HCT116 (cell line): ENCODE measurements around the gene DPP10. TPM values are rescaled to one million over a fixed set of nuclear protein-coding genes. Genes with fewer than 3 reads are reported as not detected.
"Not testable (repeated sequence)": the region's sequence is repeated elsewhere in the genome, so short reads cannot be mapped to it uniquely, and the experiment has no call there.

ENCODE experiments used
- ATAC-seq: fragments of 200-7000 bp; cut with Tn5 transposase; 2 replicates; pipeline ENCODE4 v1.9.1; 2020; ENCODE audit warnings: mild to moderate bottlenecking, moderate library complexity
- BruUV-seq: library from RNA; stranded (reverse); fragments of 400-500 nt; replicated peaks from 2 replicates; lab custom pipeline; 2021; lab: Mats Ljungman, UMichigan
- CTCF ChIA-PET: fragments of 300-600 bp; sonication (Branson Sonifier 250); formaldehyde crosslinking; loops from one replicate; lab custom pipeline; 2021; ENCODE audit warnings: antibody characterized with exemption; lab: Charles Lee
- POLR2A ChIA-PET: fragments of 300-600, 350-600 bp; sonication (Branson Sonifier 250); formaldehyde crosslinking; loops from one replicate; lab custom pipeline; 2021; ENCODE audit warnings: antibody characterized with exemption; lab: Charles Lee
- RAD21 ChIA-PET, 2 experiments: fragments of 300-600 bp; sonication (Branson Sonifier 250); formaldehyde crosslinking; loops; one replicate each; lab custom pipeline; 2023; ENCODE audit warnings: low total read pairs in 2 of 2; ENCODE audit not compliant: uncharacterized antibody in 2 of 2, unreplicated experiment in 2 of 2, low non-redundant PET in 1 of 2; lab: Charles Lee
- DNase-seq: peaks from one replicate; pipeline ENCODE4 v3.0.0-alpha.2; 2010; ENCODE audit warnings: low read depth, low spot score
- H2AFZ ChIP-seq: fragments of 200-600 bp; shearing (Covaris generic), sonication (generic); 2 replicates; pipeline ENCODE4 v1.6.1; 2017; ENCODE audit warnings: low read depth, mixed run types, mixed read lengths, antibody characterized with exemption, low read length; ENCODE audit not compliant: poor library complexity, severe bottlenecking
- H3K27ac ChIP-seq: 2 replicates; pipeline ENCODE4 v1.5.1; 2012; ENCODE audit warnings: low read depth, low read length
- H3K27me3 ChIP-seq: fragments of 200-600 bp; sonication (generic); 2 replicates; pipeline ENCODE4 v1.6.1; 2016; ENCODE audit warnings: mixed run types, low read length, mixed read lengths; ENCODE audit not compliant: insufficient read depth
- H3K36me3 ChIP-seq, 2 experiments: fragments of 200-500 bp in 1 of 2; fragments of 200-600 bp in 1 of 2; sonication (Bioruptor generic) in 1 of 2; sonication (generic) in 1 of 2; 2 replicates each; pipeline versions ENCODE4 v1.5.1 to v1.6.1; 2014 to 2016; ENCODE audit warnings: low read length in 2 of 2, inconsistent platforms in 1 of 2, mixed read lengths in 1 of 2, mixed run types in 1 of 2; ENCODE audit not compliant: insufficient read depth in 2 of 2, control insufficient read depth in 1 of 2
- H3K4me1 ChIP-seq, 2 experiments: fragments of 200-600 bp in 1 of 2; sonication (generic) in 1 of 2; 2 replicates each; pipeline versions ENCODE4 v1.5.1 to v1.6.1; 2012 to 2017; ENCODE audit warnings: low read length in 2 of 2, inconsistent platforms in 1 of 2, mild to moderate bottlenecking in 1 of 2, mixed read lengths in 1 of 2, mixed run types in 1 of 2, moderate library complexity in 1 of 2; ENCODE audit not compliant: insufficient read depth in 2 of 2, control insufficient read depth in 1 of 2
- H3K4me2 ChIP-seq: fragments of 200-600 bp; sonication (generic); 2 replicates; pipeline ENCODE4 v1.6.1; 2017; ENCODE audit warnings: mixed run types, low read length, mixed read lengths
- H3K4me3 ChIP-seq, 2 experiments: fragments of 200-600 bp in 1 of 2; sonication (generic) in 1 of 2; replicated peaks in 1 of 2; 2 replicates each; pipeline ENCODE4 v1.5.1; 2011 to 2016; ENCODE audit warnings: low read length in 2 of 2, control low read depth in 1 of 2, low read depth in 1 of 2, mild to moderate bottlenecking in 1 of 2, mixed read lengths in 1 of 2, mixed run types in 1 of 2
- H3K79me2 ChIP-seq: fragments of 200-600 bp; sonication (generic); 2 replicates; pipeline ENCODE4 v1.6.1; 2017; ENCODE audit warnings: mild to moderate bottlenecking, mixed run types, low read length, moderate library complexity, mixed read lengths; ENCODE audit not compliant: insufficient read depth
- H3K9ac ChIP-seq: fragments of 200-600 bp; sonication (generic); 2 replicates; pipeline ENCODE4 v1.6.1; 2016; ENCODE audit warnings: low read length, mixed read lengths
- H3K9me2 ChIP-seq: fragments of 200-600 bp; sonication (generic), shearing (Covaris generic); 2 replicates; pipeline ENCODE4 v1.6.1; 2017; ENCODE audit warnings: mixed run types, mild to moderate bottlenecking, moderate library complexity; ENCODE audit not compliant: insufficient read depth
- H3K9me3 ChIP-seq, 2 experiments: fragments of 200-500 bp in 1 of 2; fragments of 200-600 bp in 1 of 2; sonication (Bioruptor generic) in 1 of 2; sonication (generic) in 1 of 2; 2 replicates each; pipeline ENCODE4 v1.6.1; 2014 to 2017; ENCODE audit warnings: low read length in 2 of 2, mixed read lengths in 2 of 2, inconsistent platforms in 1 of 2, low read depth in 1 of 2, mild to moderate bottlenecking in 1 of 2, mixed run types in 1 of 2, moderate library complexity in 1 of 2; ENCODE audit not compliant: control insufficient read depth in 1 of 2, insufficient read depth in 1 of 2
- H4K20me1 ChIP-seq: fragments of 200-600 bp; sonication (generic), shearing (Covaris generic); 2 replicates; pipeline ENCODE4 v1.6.1; 2017; ENCODE audit warnings: mixed run types, mild to moderate bottlenecking, moderate library complexity; ENCODE audit not compliant: insufficient read depth
- CBX3 ChIP-seq: IDR thresholded peaks from 2 replicates; pipeline ENCODE4 v1.6.1; 2012; ENCODE audit warnings: low read depth
- CTCF ChIP-seq, 3 experiments: fragments of 200-600 bp in 1 of 3; sonication (generic) in 1 of 3; IDR thresholded peaks in 2 of 3; conservative IDR thresholded peaks in 1 of 3; 2 replicates each; pipeline ENCODE4 v1.5.1; 2012 to 2017; ENCODE audit warnings: low read depth in 2 of 3, low read length in 2 of 3, antibody characterized with exemption in 1 of 3, borderline replicate concordance in 1 of 3, control low read depth in 1 of 3, mild to moderate bottlenecking in 1 of 3, mixed read lengths in 1 of 3, mixed run types in 1 of 3, moderate library complexity in 1 of 3; ENCODE audit not compliant: insufficient read depth in 1 of 3
- RAD21 ChIP-seq: IDR thresholded peaks from 2 replicates; pipeline ENCODE4 v1.6.1; 2012; ENCODE audit warnings: low read depth, mild to moderate bottlenecking
- SIN3A ChIP-seq: IDR thresholded peaks from 2 replicates; pipeline ENCODE4 v1.6.1; 2012; ENCODE audit warnings: low read depth
- ZNF274 ChIP-seq: fragments of 200-500 bp; sonication (Bioruptor generic); IDR thresholded peaks from 2 replicates; pipeline ENCODE4 v1.6.1; 2014; ENCODE audit warnings: mild to moderate bottlenecking, low read depth, low read length, inconsistent platforms
- intact Hi-C: fragments of 100-400 bp; cut with micrococcal nuclease; formaldehyde crosslinking; loops from 2 replicates; pipeline ENCODE4 v1.10.0; 2022
- total RNA-seq: library from RNA; stranded (reverse); gene quantifications from one replicate; pipeline ENCODE4 v1.2.1, GENCODE V29; 2021; ENCODE audit not compliant: unreplicated experiment

Gene DPP10
- total RNA-seq, 1 experiment from 2014 or later = not detected

- H3K27me3 ChIP-seq, H3K27ac ChIP-seq, POLR2A ChIA-PET, CTCF ChIA-PET, H3K9me2 ChIP-seq, H3K79me2 ChIP-seq, H3K36me3 ChIP-seq, BruUV-seq, H3K4me1 ChIP-seq, ATAC-seq, H2AFZ ChIP-seq, H3K9ac ChIP-seq, H4K20me1 ChIP-seq, H3K4me2 ChIP-seq, H3K4me3 ChIP-seq, RAD21 ChIA-PET, DNase-seq: not testable (repeated sequence)
- intact Hi-C loops = loop anchor here (10.0 kb wide), 1 partner anchor 589 kb away; no protein-coding TSS in a partner anchor
- peaks cover 5 to 22% of the 10 kb centered on the region in 2 experiments; a peak in 2 of 4 replicates for H3K9me3 ChIP-seq
These were observed 643.7 kb downstream of the DPP10 start for GRCh38 chr2:115086051-115086620.

DNA sequence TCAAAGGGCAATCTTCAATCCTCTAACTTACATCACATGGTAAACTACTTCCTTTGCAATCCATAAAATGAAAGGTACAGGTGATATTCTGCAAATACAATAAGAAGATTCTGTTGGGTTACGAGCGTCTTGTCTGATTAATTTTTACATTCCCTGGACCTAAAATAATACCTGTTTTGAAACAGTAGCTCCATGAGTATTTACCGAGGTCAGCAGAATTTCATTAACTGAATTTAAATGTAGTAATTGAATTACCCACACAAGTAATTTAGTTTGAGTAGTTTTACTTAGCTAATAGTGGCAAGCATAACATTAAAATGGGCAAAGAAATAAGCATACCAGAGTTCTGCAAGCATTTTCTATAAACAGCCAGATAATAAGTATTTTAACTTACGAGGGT, 652.0 kb downstream of the DPP10 start:
- ChIA-PET RAD21 (no interaction called here), POLR2A (no interaction called here), CTCF (no interaction called here)
- DNase-seq (no peak), ATAC-seq (no peak)
- H3K79me2 ChIP-seq = no peaks in the 10 kb centered on the region
- no peak overlapping the region for H3K9ac ChIP-seq
- no peak overlapping the region for H2AFZ ChIP-seq
- no peaks in the 10 kb centered on the region for H3K36me3 ChIP-seq
- intact Hi-C loops = no loop called here
- no peaks in the 10 kb centered on the region for H4K20me1 ChIP-seq
- H3K27me3 ChIP-seq = no peaks in the 10 kb centered on the region
- BruUV-seq = no TSS peak
- H3K9me3 ChIP-seq = peaks cover 9 to 18% of the 10 kb centered on the region in 2 experiments; a peak in 2 of 4 replicates
- no peak overlapping the region for H3K4me3 ChIP-seq
- no peak for TF ChIP-seq CBX3
- TF ChIP-seq ZNF274 = no peak
- TF ChIP-seq CTCF (IDR thresholded peaks at IDR 0.05 in 2 of 3, conservative IDR thresholded peaks at IDR 0.05 in 1 of 3; ENCODE audit: borderline replicate concordance in 1 of 3, insufficient read depth in 1 of 3, low read depth in 2 of 3, low read length in 2 of 3) = no peak
- no peak for TF ChIP-seq RAD21
- TF ChIP-seq SIN3A = no peak
- H3K27ac ChIP-seq = no peak overlapping the region
- H3K4me1 ChIP-seq = no peaks in the 10 kb centered on the region
- no peaks in the 10 kb centered on the region for H3K9me2 ChIP-seq
- H3K4me2 ChIP-seq = no peak overlapping the region
